OCI-LY3 (cell line): ENCODE data around the gene NSUN3.

ENCODE experiments used
- EZH2phosphoT487 ChIP-seq: fragments of 200-600 bp; shearing (Covaris generic); IDR thresholded peaks from 2 replicates; pipeline ENCODE4 v1.6.1; 2018; ENCODE audit warnings: antibody characterized with exemption, mixed run types, low read depth
- TF ChIP-seq, protein P1 (sequence below): fragments of 200-600, 300-600 bp; sonication (generic); IDR thresholded peaks from 2 replicates; pipeline ENCODE4 v1.5.1; 2014; ENCODE audit warnings: antibody characterized with exemption, low read length, low read depth

DNA sequence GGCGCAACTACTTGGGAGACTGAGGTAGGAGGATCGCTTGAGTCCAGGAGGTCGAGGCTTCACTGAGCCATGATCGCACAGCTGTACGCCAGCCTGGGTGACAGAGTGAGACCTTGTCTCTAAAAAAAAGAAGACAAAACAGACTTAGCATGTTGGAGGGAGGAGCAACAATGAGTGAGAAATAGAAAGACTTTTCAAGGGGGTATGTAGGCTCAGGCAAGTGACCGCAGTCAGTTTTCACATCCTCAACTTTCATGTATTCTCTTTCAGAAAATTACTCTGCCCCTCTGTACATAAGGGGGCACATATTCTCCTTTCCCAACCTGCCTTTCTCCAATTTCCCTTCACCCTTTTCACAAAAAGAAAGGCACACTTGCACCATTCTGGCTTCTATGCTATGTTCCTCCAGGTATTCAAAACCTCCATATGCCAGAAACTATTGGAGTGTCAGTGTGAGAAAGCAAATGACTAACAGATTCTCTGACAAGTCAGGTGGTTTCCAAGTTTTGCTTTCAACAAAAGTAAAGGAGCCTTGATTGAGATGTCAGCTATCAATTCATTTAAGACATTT lies 7.6 kb downstream of the NSUN3 start:
- TF ChIP-seq, protein P1, sequence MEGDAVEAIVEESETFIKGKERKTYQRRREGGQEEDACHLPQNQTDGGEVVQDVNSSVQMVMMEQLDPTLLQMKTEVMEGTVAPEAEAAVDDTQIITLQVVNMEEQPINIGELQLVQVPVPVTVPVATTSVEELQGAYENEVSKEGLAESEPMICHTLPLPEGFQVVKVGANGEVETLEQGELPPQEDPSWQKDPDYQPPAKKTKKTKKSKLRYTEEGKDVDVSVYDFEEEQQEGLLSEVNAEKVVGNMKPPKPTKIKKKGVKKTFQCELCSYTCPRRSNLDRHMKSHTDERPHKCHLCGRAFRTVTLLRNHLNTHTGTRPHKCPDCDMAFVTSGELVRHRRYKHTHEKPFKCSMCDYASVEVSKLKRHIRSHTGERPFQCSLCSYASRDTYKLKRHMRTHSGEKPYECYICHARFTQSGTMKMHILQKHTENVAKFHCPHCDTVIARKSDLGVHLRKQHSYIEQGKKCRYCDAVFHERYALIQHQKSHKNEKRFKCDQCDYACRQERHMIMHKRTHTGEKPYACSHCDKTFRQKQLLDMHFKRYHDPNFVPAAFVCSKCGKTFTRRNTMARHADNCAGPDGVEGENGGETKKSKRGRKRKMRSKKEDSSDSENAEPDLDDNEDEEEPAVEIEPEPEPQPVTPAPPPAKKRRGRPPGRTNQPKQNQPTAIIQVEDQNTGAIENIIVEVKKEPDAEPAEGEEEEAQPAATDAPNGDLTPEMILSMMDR: no peak
- no peak for TF ChIP-seq EZH2phosphoT487
